ENCODE measurements around the gene URI1.

GRCh38 chr19:30011051-30011578 lies 69.1 kb downstream of the URI1 start:
- TF ChIP-seq CTCF (IDR thresholded peaks at IDR 0.05) (no peak), EZH2 (IDR thresholded peaks at IDR 0.05; ENCODE audit: borderline replicate concordance, insufficient read depth, low read depth, low read length, poor library complexity, severe bottlenecking) (no peak)
